NCI-H128 (cell line): Measurements from ENCODE around the gene CCDC160.
"Not testable (repeated sequence)": the region's sequence is repeated elsewhere in the genome, so short reads cannot be mapped to it uniquely, and the experiment has no call there.

ENCODE experiments used
- DNase-seq: peaks from one replicate; lab custom pipeline; 2025; ENCODE audit not compliant: unreplicated experiment; lab: John Stamatoyannopoulos, UW

Gene CCDC160

GRCh38 chrX:134236626-134237614 is at the start of gene CCDC160:
Gene CCDC160 (plus strand): TSS chrX:134237182. CDS start chrX:134244801, 7,619 bp downstream.
- DNase-seq = no peak

GRCh38 chrX:134191281-134191680 is 45.7 kb upstream of the CCDC160 start:
- no peak for DNase-seq

DNA sequence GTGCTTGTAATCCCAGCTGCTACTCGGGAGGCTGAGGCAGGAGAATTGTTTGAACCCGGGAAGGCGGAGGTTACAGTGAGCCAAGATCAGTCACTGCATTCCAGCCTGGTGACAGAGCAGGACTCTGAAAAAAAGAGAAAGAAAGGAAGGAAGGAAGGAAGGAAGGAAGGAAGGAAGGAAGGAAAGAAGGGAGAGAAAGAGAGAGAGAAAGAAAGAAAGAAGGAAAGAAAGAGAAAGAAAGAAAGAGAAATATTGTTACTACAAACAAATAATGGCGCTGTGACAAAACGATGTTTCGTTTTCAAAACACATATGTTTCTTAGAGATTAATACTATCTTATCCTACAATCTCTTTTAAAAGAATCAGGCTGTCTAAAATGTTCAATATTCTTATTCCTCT is 42.1 kb upstream of the CCDC160 start:
- no peak for DNase-seq

DNA sequence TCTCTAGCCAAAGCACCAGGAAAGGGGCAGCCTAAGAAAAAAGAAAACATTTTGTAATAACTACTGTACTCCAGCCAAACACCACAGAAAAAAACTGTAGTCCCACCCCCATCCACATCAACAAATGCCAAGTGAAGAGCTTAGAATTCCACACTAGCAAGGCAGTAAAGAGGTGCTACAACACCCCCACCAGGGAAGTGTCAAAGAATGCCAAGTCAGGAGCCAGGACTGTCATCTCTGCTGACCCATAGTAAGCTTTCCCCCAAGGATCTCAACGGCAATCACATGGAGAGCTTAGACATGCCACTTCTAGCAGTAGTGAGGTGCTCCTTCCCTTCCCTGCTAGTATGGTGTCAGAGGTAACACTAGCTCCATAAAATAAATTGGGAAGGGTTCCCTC is 34.4 kb upstream of the CCDC160 start:
- no peak for DNase-seq

DNA sequence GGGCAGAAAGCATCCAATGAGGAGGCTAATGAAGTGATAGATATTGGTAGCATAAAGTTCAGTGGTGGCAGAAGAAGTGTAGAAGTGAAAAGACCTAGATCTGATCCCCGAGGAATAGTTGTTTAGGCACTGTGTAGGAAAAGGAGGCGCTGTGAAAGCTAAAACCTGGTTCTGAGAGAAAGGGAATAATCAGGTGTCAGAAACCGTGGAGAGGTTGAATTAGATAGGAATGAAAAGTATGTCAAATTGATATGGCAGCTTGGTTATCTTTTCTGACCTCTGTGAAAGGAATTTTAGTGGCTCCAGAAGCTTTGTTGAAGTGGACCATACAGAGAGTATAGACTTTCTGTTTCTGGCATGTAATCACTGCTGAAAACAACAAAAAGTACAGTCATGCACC is 30.8 kb upstream of the CCDC160 start:
- no peak for DNase-seq

DNA sequence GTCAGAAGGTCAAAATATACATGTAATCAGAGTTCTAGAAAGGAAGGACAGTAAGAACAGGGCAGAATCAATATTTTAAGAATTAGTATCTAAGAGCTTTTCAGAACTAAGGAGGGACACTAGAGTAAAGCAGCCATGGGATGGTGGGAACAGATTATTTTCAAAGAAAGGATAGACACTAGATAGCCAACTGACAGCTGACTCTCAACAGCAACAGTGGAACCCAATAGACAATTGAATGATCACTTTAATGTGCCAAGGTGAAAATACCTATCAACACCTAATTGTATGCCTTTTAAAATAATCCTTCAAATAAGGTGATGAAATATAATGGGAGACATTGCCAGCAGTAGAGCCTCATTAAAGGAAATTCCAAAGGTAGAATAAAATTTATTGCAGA is 26.5 kb upstream of the CCDC160 start:
- no peak for DNase-seq

- DNase-seq = no peak
Observed at GRCh38 chrX:134235236-134235635, 1.7 kb upstream of the CCDC160 start.

DNA sequence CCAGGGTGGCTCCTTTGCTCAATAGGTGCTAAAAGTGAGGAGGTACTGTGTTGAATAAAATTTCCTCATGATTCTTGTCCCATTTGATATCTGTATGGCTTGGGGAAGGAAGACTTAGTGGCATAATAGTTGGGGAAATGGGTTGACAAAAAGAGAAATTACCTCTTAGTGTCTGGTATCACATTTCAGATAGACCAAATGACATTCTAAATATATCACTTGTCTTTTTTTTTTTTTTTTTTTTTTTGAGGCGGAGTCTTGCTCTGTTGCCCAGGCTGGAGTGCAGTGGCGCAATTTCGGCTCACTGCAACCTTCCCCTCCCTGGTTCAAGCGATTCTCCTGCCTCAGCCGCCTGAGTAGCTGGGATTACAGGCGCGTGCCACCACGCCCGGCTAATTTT is 1.2 kb downstream of the CCDC160 start:
- not testable (repeated sequence) for DNase-seq

DNA sequence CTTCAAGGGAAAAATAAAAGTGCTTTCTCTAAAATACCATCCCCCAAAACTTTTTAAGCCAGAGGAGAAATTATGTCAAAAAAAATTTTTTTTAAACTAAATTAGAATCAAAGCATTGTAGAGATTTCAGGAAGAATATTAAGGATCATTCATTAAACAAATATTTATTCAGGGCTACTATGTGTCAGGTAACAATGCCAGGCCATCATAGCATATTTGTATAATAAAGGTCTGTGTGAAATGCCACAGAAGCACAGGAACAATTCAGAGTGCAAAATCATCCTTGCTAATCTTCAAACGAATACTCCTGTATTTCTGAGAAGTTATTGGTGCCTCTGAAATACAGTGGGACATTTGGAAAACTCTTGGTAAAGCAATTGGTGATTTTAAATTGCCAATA is 2.0 kb downstream of the CCDC160 start:
- no peak for DNase-seq

GRCh38 chrX:134240209-134240608 is 3.2 kb downstream of the CCDC160 start:
- DNase-seq = no peak

- no peak for DNase-seq
Observed at GRCh38 chrX:134241960-134242619, 5.1 kb downstream of the CCDC160 start.

GRCh38 chrX:134244043-134244442 is 7.1 kb downstream of the CCDC160 start:
- no peak for DNase-seq

GRCh38 chrX:134246282-134246681 is 9.3 kb downstream of the CCDC160 start:
- DNase-seq = no peak

- no peak for DNase-seq
Observed at GRCh38 chrX:134247492-134247891, 10.5 kb downstream of the CCDC160 start.

GRCh38 chrX:134249241-134249640 is 12.3 kb downstream of the CCDC160 start:
- no peak for DNase-seq

GRCh38 chrX:134251241-134251640 is 14.3 kb downstream of the CCDC160 start:
- no peak for DNase-seq

DNA sequence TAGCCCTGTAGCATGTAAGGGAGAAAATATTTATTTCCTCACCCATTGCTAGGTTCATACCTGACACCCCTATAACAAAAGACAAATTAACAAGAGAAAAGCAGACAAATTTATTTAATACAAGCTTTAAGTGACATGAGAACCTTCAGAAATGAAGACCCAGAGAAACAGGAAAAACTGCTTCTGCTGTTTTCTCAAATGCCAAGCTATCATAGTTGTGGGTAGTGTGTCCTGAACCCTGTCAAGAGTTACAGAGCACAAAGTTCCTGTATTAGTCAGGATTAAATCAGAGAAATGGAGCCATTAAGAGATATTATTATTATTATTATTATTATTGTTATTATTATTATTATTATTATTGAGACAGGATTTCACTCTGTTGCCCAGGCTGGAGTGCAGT is 17.5 kb downstream of the CCDC160 start:
- no peak for DNase-seq

DNA sequence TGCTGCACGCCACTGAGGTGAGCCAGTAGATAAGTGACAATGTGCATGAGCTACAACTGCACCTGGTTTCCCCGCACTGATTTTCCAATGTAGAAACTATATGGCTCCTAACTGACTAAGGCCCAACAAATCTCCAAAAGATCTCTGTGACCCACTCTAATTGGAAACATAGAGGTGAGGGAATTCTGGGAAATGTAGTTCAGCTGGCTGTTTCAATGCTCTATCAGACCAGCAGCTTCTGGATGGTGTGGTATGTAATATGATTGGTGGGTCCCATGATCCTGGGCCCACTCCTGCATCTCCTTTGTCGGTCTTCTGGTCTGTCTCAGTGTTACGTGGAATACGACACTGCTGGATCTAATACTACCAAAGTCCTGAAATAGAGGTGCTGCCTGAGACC is 18.6 kb downstream of the CCDC160 start:
- DNase-seq = no peak

DNA sequence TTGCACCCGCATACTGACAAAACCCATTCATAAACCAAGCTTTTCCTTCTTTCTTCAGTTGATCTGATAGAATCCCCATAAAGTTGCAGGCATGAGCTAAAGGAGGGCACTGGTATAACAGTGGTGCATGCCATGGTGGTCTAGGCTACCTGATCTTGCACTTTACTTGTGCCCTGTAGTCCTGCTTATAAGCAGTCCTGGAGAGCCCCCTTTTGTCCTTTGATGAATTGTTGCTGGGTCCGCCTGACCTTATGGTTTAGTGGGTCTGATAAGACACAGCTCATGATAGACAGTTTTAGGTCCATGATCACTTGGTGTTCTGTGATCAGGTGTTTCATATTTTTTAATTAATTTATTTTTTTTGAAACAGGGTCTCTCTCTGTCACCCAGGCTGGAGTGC is 19.7 kb downstream of the CCDC160 start:
- no peak for DNase-seq

- DNase-seq = no peak
Observed at GRCh38 chrX:134258202-134258601, 21.2 kb downstream of the CCDC160 start.

DNA sequence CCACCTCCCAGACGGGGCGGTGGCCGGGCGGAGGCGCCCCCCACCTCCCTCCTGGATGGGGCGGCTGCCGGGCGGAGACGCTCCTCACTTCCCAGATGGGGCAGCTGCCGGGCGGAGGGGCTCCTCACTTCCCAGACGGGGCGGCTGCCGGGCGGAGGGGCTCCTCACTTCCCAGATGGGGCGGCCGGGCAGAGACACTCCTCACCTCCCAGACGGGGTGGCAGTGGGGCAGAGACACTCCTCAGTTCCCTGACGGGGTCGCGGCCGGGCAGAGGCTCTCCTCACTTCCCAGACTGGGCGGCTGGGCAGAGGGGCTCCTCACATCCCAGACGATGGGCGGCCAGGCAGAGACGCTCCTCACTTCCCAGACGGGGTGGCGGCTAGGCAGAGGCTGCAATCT is 49.0 kb downstream of the CCDC160 start:
- DNase-seq = not testable (repeated sequence)

GRCh38 chrX:134287346-134287745 is 50.4 kb downstream of the CCDC160 start:
- no peak for DNase-seq
